Measurements from ENCODE around the gene EMX2.

EMX2 gene

DNA sequence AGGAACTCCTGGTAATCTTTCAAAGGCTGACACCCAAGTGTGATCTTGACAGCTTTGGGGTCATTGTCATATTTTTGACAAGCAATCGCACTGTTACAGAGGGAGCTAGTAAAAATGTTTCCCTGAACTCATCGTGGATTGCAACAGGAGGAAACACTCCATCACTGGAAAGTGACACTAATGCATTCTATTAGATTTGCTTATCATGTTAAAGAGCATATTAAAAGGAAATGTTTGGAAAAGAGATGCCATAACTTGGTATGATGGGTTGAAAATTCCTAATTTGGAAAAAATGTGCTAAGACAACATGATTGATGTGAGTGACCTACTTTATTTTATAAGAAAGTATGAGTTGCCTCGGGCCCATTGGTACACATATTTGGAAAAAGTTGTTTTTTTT lies 22.7 kb upstream of the EMX2 start:
- no peaks in the 10 kb centered on the region; the same call in 1 of the 2 replicates for H3K4me1 ChIP-seq (ENCODE audit: control insufficient read depth, insufficient read depth, low read length)
- no peaks in the 10 kb centered on the region for H3K9me3 ChIP-seq (ENCODE audit: control insufficient read depth, insufficient read depth, low read depth, low read length)
- CTCF ChIA-PET, result interaction anchor here (1.4 kb wide), 1 partner anchor 18 kb away, joined by 3 read pairs; no protein-coding TSS in a partner anchor
- no peak overlapping the region for H3K27ac ChIP-seq (ENCODE audit: extremely low read depth, low read depth, low read length)
- H3K36me3 ChIP-seq (ENCODE audit: control insufficient read depth in 2 of 2, insufficient read depth in 1 of 2, low read length in 2 of 2), result no peaks in the 10 kb centered on the region
- POLR2A ChIA-PET, result no interaction called here
- TF ChIP-seq, protein P1, sequence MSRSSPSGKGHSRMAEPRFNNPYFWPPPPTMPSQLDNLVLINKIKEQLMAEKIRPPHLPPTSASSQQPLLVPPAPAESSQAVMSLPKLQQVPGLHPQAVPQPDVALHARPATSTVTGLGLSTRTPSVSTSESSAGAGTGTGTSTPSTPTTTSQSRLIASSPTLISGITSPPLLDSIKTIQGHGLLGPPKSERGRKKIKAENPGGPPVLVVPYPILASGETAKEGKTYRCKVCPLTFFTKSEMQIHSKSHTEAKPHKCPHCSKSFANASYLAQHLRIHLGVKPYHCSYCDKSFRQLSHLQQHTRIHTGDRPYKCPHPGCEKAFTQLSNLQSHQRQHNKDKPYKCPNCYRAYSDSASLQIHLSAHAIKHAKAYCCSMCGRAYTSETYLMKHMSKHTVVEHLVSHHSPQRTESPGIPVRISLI (tag by site-specific recombination; IDR thresholded peaks at IDR 0.05), result no peak
- TF ChIP-seq ZNF555 (tag by site-specific recombination; conservative IDR thresholded peaks at IDR 0.05) (no peak), ZNF768 (tag by site-specific recombination; IDR thresholded peaks at IDR 0.05) (no peak), ZNF214 (tag by site-specific recombination; IDR thresholded peaks at IDR 0.05; ENCODE audit: borderline replicate concordance) (no peak), EGR2 (tag by site-specific recombination; IDR thresholded peaks at IDR 0.05; ENCODE audit: low read depth) (no peak), ZNF24 (tag by site-specific recombination; IDR thresholded peaks at IDR 0.05) (no peak), ZNF335 (tag by site-specific recombination; conservative IDR thresholded peaks at IDR 0.05) (no peak), ZNF433 (tag by site-specific recombination; IDR thresholded peaks at IDR 0.05; ENCODE audit: low read depth) (no peak), ZNF138 (tag by site-specific recombination; IDR thresholded peaks at IDR 0.05; ENCODE audit: borderline replicate concordance) (no peak), ZNF600 (tag by site-specific recombination; IDR thresholded peaks at IDR 0.05) (no peak), ZNF114 (tag by site-specific recombination; IDR thresholded peaks at IDR 0.05) (no peak)
- H3K4me3 ChIP-seq (ENCODE audit: low read depth, low read length), result no peak overlapping the region

DNA sequence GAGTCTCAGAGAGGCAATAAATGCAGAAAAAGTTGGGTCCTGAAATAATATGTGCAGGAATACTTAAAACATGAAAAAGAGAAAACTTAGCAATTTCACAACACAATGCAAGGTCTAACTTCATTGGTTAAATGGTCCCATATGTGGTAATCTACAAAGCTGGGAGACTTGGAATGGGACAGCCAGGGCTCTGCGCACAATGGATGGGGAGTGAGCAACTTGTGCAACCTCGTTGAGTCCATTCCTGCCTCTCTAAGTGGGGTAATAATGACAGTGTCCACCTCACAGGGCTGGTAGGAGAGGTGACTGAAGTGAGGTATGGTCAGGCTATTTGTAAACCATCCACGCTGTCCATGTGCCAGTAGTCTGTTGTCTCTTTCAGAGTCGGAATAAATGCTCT lies 11.8 kb upstream of the EMX2 start:
- ChIA-PET CTCF (interaction anchor here (1.5 kb wide), 1 partner anchor 728 kb away, joined by 3 read pairs; no protein-coding TSS in a partner anchor), POLR2A (no interaction called here)
- Histone ChIP-seq H3K27ac (ENCODE audit: extremely low read depth, low read depth, low read length) (no peak overlapping the region), H3K4me3 (ENCODE audit: low read depth, low read length) (no peak overlapping the region), H3K9me3 (ENCODE audit: control insufficient read depth, insufficient read depth, low read depth, low read length) (no peaks in the 10 kb centered on the region), H3K4me1 (ENCODE audit: control insufficient read depth, insufficient read depth, low read length) (no peaks in the 10 kb centered on the region), H3K36me3 (ENCODE audit: control insufficient read depth in 2 of 2, insufficient read depth in 1 of 2, low read length in 2 of 2) (no peaks in the 10 kb centered on the region)
- TF ChIP-seq ZBTB7A (tag by site-specific recombination; IDR thresholded peaks at IDR 0.05; ENCODE audit: low read depth) (no peak), ZNF514 (tag by site-specific recombination; IDR thresholded peaks at IDR 0.05) (no peak), ZNF10 (tag by site-specific recombination; IDR thresholded peaks at IDR 0.05) (no peak)
- TF ChIP-seq, protein P2, sequence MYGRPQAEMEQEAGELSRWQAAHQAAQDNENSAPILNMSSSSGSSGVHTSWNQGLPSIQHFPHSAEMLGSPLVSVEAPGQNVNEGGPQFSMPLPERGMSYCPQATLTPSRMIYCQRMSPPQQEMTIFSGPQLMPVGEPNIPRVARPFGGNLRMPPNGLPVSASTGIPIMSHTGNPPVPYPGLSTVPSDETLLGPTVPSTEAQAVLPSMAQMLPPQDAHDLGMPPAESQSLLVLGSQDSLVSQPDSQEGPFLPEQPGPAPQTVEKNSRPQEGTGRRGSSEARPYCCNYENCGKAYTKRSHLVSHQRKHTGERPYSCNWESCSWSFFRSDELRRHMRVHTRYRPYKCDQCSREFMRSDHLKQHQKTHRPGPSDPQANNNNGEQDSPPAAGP (tag by site-specific recombination; IDR thresholded peaks at IDR 0.05), result no peak
- TF ChIP-seq, protein P3, sequence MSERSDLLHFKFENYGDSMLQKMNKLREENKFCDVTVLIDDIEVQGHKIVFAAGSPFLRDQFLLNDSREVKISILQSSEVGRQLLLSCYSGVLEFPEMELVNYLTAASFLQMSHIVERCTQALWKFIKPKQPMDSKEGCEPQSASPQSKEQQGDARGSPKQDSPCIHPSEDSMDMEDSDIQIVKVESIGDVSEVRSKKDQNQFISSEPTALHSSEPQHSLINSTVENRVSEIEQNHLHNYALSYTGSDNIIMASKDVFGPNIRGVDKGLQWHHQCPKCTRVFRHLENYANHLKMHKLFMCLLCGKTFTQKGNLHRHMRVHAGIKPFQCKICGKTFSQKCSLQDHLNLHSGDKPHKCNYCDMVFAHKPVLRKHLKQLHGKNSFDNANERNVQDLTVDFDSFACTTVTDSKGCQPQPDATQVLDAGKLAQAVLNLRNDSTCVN (tag by site-specific recombination; optimal IDR thresholded peaks at IDR 0.05), result no peak

DNA sequence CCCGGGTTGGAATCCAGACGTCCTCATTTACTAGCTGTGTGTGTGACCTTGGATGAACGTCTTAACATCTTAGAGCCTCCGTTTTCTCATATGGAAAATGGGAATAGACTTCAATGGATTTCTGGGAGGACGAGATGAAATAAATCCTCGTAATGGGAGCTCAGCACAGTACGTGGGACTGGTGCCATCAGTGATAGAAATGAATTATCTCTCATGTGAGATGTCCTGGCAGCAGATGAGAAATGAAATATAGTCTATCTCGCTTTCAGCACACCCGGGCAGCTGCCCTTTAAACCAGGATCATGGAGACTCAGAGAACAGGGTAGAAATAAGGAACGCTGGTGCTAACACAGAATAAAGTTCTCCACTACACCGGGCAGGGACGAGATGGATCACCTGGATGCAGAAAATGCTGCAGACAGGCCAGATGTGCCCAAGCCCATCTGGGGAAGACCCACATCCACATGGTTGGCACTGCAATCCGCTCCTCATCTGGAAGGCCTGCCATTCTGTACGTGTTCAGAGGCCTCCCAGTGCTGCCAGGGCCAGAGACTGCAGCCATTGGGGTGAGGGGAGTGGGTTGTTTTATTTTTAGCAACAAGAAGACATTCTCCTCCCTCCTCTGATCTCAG lies 11.1 kb upstream of the EMX2 start:
- Histone ChIP-seq H3K4me3 (ENCODE audit: low read depth, low read length) (no peak overlapping the region), H3K4me1 (ENCODE audit: control insufficient read depth, insufficient read depth, low read length) (no peaks in the 10 kb centered on the region), H3K27ac (ENCODE audit: extremely low read depth, low read depth, low read length) (no peak overlapping the region), H3K36me3 (ENCODE audit: control insufficient read depth in 2 of 2, insufficient read depth in 1 of 2, low read length in 2 of 2) (no peaks in the 10 kb centered on the region), H3K9me3 (ENCODE audit: control insufficient read depth, insufficient read depth, low read depth, low read length) (no peaks in the 10 kb centered on the region)
- CTCF ChIA-PET, result interaction anchor here (1.5 kb wide), 1 partner anchor 727 kb away, joined by 3 read pairs; no protein-coding TSS in a partner anchor
- POLR2A ChIA-PET, result no interaction called here
- TF ChIP-seq, protein P4, sequence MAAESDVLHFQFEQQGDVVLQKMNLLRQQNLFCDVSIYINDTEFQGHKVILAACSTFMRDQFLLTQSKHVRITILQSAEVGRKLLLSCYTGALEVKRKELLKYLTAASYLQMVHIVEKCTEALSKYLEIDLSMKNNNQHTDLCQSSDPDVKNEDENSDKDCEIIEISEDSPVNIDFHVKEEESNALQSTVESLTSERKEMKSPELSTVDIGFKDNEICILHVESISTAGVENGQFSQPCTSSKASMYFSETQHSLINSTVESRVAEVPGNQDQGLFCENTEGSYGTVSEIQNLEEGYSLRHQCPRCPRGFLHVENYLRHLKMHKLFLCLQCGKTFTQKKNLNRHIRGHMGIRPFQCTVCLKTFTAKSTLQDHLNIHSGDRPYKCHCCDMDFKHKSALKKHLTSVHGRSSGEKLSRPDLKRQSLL (tag by site-specific recombination; IDR thresholded peaks at IDR 0.05), result no peak
- no peak for TF ChIP-seq MZF1 (tag by site-specific recombination; IDR thresholded peaks at IDR 0.05; ENCODE audit: borderline replicate concordance)
- TF ChIP-seq, protein P5, sequence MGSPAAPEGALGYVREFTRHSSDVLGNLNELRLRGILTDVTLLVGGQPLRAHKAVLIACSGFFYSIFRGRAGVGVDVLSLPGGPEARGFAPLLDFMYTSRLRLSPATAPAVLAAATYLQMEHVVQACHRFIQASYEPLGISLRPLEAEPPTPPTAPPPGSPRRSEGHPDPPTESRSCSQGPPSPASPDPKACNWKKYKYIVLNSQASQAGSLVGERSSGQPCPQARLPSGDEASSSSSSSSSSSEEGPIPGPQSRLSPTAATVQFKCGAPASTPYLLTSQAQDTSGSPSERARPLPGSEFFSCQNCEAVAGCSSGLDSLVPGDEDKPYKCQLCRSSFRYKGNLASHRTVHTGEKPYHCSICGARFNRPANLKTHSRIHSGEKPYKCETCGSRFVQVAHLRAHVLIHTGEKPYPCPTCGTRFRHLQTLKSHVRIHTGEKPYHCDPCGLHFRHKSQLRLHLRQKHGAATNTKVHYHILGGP (tag by site-specific recombination; IDR thresholded peaks at IDR 0.05), result no peak
- no peak for TF ChIP-seq ZNF658 (tag by site-specific recombination; IDR thresholded peaks at IDR 0.05)
- TF ChIP-seq ZNF600 (tag by site-specific recombination; IDR thresholded peaks at IDR 0.05), result no peak
- TF ChIP-seq ZNF157 (tag by site-specific recombination; IDR thresholded peaks at IDR 0.05), result no peak
- TF ChIP-seq ZNF585B (tag by site-specific recombination; IDR thresholded peaks at IDR 0.05), result no peak
- no peak for TF ChIP-seq KLF8 (tag by site-specific recombination; IDR thresholded peaks at IDR 0.05)
- TF ChIP-seq GLIS1 (tag by site-specific recombination; IDR thresholded peaks at IDR 0.05), result no peak
- no peak for TF ChIP-seq ZNF501 (tag by site-specific recombination; IDR thresholded peaks at IDR 0.05)

Measured in HEK293 (cell line).